ENCODE data around the gene RABGAP1L. TPM values are rescaled to one million over a fixed set of nuclear protein-coding genes. Genes with fewer than 3 reads are reported as not detected.

The RABGAP1L gene
- total RNA-seq, 2 donors from 2014 or later, result 148 to 174 TPM

- Histone ChIP-seq H3K4me3 (no peak overlapping the region), H3K27ac (peak overlapping the region; percentile 25 to 62), H3K36me3 (peaks cover 12% of the 10 kb centered on the region), H3K27me3 (no peaks in the 10 kb centered on the region), H3K9me3 (peaks cover 0 to 9% of the 10 kb centered on the region in 2 donors), H3K4me1 (peaks cover 0 to 10% of the 10 kb centered on the region in 2 donors)
- no peak for DNase-seq (ENCODE audit: low spot score)
- TF ChIP-seq, protein P1, sequence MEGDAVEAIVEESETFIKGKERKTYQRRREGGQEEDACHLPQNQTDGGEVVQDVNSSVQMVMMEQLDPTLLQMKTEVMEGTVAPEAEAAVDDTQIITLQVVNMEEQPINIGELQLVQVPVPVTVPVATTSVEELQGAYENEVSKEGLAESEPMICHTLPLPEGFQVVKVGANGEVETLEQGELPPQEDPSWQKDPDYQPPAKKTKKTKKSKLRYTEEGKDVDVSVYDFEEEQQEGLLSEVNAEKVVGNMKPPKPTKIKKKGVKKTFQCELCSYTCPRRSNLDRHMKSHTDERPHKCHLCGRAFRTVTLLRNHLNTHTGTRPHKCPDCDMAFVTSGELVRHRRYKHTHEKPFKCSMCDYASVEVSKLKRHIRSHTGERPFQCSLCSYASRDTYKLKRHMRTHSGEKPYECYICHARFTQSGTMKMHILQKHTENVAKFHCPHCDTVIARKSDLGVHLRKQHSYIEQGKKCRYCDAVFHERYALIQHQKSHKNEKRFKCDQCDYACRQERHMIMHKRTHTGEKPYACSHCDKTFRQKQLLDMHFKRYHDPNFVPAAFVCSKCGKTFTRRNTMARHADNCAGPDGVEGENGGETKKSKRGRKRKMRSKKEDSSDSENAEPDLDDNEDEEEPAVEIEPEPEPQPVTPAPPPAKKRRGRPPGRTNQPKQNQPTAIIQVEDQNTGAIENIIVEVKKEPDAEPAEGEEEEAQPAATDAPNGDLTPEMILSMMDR (IDR thresholded peaks at IDR 0.05), result peak; percentile 53 to 80
Measured at GRCh38 chr1:174217787-174218574, 58.7 kb downstream of the RABGAP1L start.

DNA sequence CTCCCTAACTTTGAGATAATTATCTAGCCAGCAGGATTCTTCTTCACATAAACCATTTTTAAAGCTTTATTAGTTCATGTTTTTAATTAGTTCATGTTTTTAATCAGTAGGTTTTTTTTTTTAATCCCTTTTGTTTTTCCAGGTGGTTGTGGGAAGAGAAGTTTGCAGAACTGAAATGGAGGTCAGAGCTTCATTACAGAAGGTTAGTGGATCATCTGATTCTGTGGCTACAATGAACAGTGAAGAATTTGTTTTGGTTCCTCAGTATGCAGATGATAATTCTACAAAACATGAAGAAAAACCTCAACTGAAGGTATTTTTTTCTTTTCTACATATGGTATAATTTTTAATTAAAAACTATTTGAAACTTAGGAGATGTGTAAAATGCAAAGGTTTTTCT lies 59.7 kb downstream of the RABGAP1L start:
- TF ChIP-seq, protein P1 (IDR thresholded peaks at IDR 0.05), result no peak
- peaks cover 12% of the 10 kb centered on the region for H3K36me3 ChIP-seq
- H3K27ac ChIP-seq, result peak overlapping the region in 1 of 2 donors; percentile 15

DNA sequence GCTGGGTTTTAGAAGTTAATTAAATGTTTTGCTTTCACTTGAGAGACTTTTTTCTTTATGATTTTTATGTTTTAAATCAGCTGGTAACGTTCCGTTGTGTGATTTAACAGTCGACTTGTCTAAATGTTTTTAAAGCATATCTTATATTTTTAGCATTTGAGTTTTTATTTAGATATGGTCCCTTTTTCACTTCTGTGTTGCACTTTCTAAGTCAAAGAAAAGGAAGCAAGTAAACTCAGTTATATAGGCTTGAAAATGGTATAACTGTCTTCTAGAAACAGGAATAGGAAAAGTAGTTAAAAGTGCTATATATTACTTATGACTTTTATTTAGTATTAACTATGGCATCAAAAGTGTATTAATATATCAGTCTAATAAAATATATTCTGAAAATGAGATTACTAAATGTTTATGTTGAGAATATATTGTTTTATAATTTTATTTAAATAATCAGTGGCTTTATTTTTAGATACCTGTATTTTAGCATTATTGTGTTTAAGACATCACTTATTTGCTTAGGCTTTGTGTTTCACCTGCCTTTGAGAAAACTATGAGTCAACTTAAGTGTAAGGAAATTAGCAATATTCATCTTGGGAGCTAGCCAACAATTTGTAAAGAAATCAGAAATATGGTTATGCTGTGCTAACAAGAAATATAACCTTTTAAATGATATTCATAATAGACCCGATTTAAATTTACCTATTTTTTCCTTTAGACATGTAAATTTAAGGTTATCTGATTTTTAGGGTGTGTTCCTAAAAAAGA lies 60.5 kb downstream of the RABGAP1L start:
- TF ChIP-seq, protein P1 (IDR thresholded peaks at IDR 0.05), result no peak
- Histone ChIP-seq H3K4me1 (peaks cover 0 to 10% of the 10 kb centered on the region in 2 donors), H3K27me3 (no peaks in the 10 kb centered on the region), H3K4me3 (no peak overlapping the region), H3K9me3 (peaks cover 0 to 9% of the 10 kb centered on the region in 2 donors), H3K36me3 (peaks cover 12% of the 10 kb centered on the region), H3K27ac (no peak overlapping the region)
- DNase-seq (ENCODE audit: low spot score), result no peak

More for the DNA sequence above, 59.7 kb downstream of the RABGAP1L start:
- Histone ChIP-seq H3K4me1 (peaks cover 0 to 10% of the 10 kb centered on the region in 2 donors), H3K27me3 (no peaks in the 10 kb centered on the region), H3K4me3 (no peak overlapping the region), H3K9me3 (peaks cover 0 to 9% of the 10 kb centered on the region in 2 donors)
- DNase-seq (ENCODE audit: low spot score), result no peak

- H3K27me3 ChIP-seq, result no peaks in the 10 kb centered on the region
- no peak for DNase-seq (ENCODE audit: low spot score)
- TF ChIP-seq, protein P1 (IDR thresholded peaks at IDR 0.05), result no peak
- H3K27ac ChIP-seq, result no peak overlapping the region
- H3K4me1 ChIP-seq, result peaks cover 0 to 9% of the 10 kb centered on the region in 2 donors
- no peak overlapping the region for H3K4me3 ChIP-seq
- peaks cover 0 to 9% of the 10 kb centered on the region in 2 donors for H3K9me3 ChIP-seq
- H3K36me3 ChIP-seq, result peaks cover 12% of the 10 kb centered on the region
Measured at GRCh38 chr1:174221681-174222080, 62.4 kb downstream of the RABGAP1L start.

GRCh38 chr1:174222166-174222949 lies 63.0 kb downstream of the RABGAP1L start:
- TF ChIP-seq, protein P1 (IDR thresholded peaks at IDR 0.05), result no peak
- H3K27ac ChIP-seq, result no peak overlapping the region
- H3K9me3 ChIP-seq, result peaks cover 0 to 9% of the 10 kb centered on the region in 2 donors
- no peak for DNase-seq (ENCODE audit: low spot score)
- peaks cover 12% of the 10 kb centered on the region for H3K36me3 ChIP-seq
- peaks cover 0 to 2% of the 10 kb centered on the region in 2 donors for H3K4me1 ChIP-seq
- no peak overlapping the region for H3K4me3 ChIP-seq
- H3K27me3 ChIP-seq, result no peaks in the 10 kb centered on the region
